Keratinocyte (primary cell): ENCODE data around the gene SP6. TPM values are rescaled to one million over a fixed set of nuclear protein-coding genes. Genes with fewer than 3 reads are reported as not detected.
A peak's percentile ranks its signal among the peaks of the same experiment; 100 is the strongest.

Experiments used
- DNase-seq: peaks from one replicate; pipeline ENCODE4 v3.0.0-alpha.2; 2011; ENCODE audit warnings: low read depth, missing footprints, low spot score
- FAIRE-seq: peaks from 2 replicates; lab custom pipeline; 2011; peaks lifted over from hg19 to GRCh38; lab: Jason Lieb, UNC
- H2AFZ ChIP-seq: 2 replicates; pipeline ENCODE4 v1.6.0; 2012; ENCODE audit warnings: low read length, control low read depth, inconsistent platforms; ENCODE audit not compliant: control insufficient read depth
- H3K27ac ChIP-seq: 2 replicates; pipeline ENCODE4 v1.5.1; 2011; ENCODE audit warnings: low read length; ENCODE audit not compliant: control insufficient read depth, insufficient read depth
- H3K27me3 ChIP-seq: 3 replicates; pipeline ENCODE4 v1.6.0; 2011; ENCODE audit warnings: low read length; ENCODE audit not compliant: control insufficient read depth, insufficient read depth; ENCODE audit errors: extremely low read depth
- H3K36me3 ChIP-seq, 2 experiments: 2 replicates in 1 of 2; 3 replicates in 1 of 2; pipeline ENCODE4 v1.5.1; 2011; ENCODE audit warnings: low read length in 2 of 2, mild to moderate bottlenecking in 1 of 2; ENCODE audit not compliant: control insufficient read depth in 2 of 2, insufficient read depth in 2 of 2; ENCODE audit errors: extremely low read depth in 1 of 2
- H3K4me1 ChIP-seq: 3 replicates; pipeline ENCODE4 v1.5.1; 2011; ENCODE audit warnings: low read length; ENCODE audit not compliant: control insufficient read depth, insufficient read depth; ENCODE audit errors: extremely low read depth
- H3K4me2 ChIP-seq: 3 replicates; pipeline ENCODE4 v1.6.0; 2011; ENCODE audit warnings: low read depth, low read length; ENCODE audit not compliant: control insufficient read depth, insufficient read depth; ENCODE audit errors: extremely low read depth
- H3K4me3 ChIP-seq, 3 experiments: fragments of 200-600 bp in 1 of 3; sonication (generic) in 1 of 3; 2 replicates in 2 of 3; 3 replicates in 1 of 3; pipeline ENCODE4 v1.5.1; 2011 to 2016; ENCODE audit warnings: low read length in 3 of 3, mild to moderate bottlenecking in 3 of 3, control low read depth in 2 of 3, inconsistent platforms in 1 of 3, low read depth in 1 of 3, mixed read lengths in 1 of 3, mixed run types in 1 of 3, moderate library complexity in 1 of 3; ENCODE audit not compliant: control insufficient read depth in 2 of 3, insufficient read depth in 2 of 3; ENCODE audit errors: extremely low read depth in 1 of 3
- H3K79me2 ChIP-seq: 2 replicates; pipeline ENCODE4 v1.6.0; 2012; ENCODE audit warnings: low read length; ENCODE audit not compliant: control insufficient read depth, insufficient read depth
- H3K9ac ChIP-seq: 3 replicates; pipeline ENCODE4 v1.6.0; 2011; ENCODE audit warnings: low read length; ENCODE audit not compliant: control insufficient read depth, insufficient read depth; ENCODE audit errors: extremely low read depth
- H3K9me1 ChIP-seq: 3 replicates; pipeline ENCODE4 v1.6.0; 2011; ENCODE audit warnings: low read length; ENCODE audit not compliant: control insufficient read depth, insufficient read depth; ENCODE audit errors: extremely low read depth
- H3K9me3 ChIP-seq: 2 replicates; pipeline ENCODE4 v1.5.1; 2012; ENCODE audit warnings: low read depth, low read length; ENCODE audit not compliant: control insufficient read depth
- H4K20me1 ChIP-seq: 3 replicates; pipeline ENCODE4 v1.6.0; 2011; ENCODE audit warnings: low read length; ENCODE audit not compliant: control insufficient read depth, insufficient read depth; ENCODE audit errors: extremely low read depth
- EZH2 ChIP-seq: IDR thresholded peaks from one replicate; pipeline ENCODE4 v1.6.1; 2012; ENCODE audit warnings: inconsistent platforms, mild to moderate bottlenecking, low read length, moderate library complexity
- dilution Hi-C: fragments of 300-500 bp; cut with MboI; formaldehyde crosslinking; loops from one replicate; pipeline ENCODE4 v1.7.0; 2020; ENCODE audit warnings: low sequenced_read_pairs; ENCODE audit not compliant: extremely low pct_ligation_motif_present
- polyA plus RNA-seq, 5 experiments: library from polyadenylated mRNA; depleted of rRNA in 3 of 5; stranded (reverse) in 3 of 5; stranded (forward) in 1 of 5; unstranded in 1 of 5; fragments of >200 nt; gene quantifications; 1 replicate in 1 of 5; 2 replicates in 3 of 5; 3 replicates in 1 of 5; pipeline versions ENCODE4 v1.2.1 to v1.2.3, GENCODE V29; 2011 to 2012; ENCODE audit warnings: missing spikeins in 2 of 5, low read depth in 1 of 5, low replicate concordance in 1 of 5
- TF ChIP-seq, protein P1 (sequence below), 3 experiments: IDR thresholded peaks in 1 of 3; conservative IDR thresholded peaks in 1 of 3; optimal IDR thresholded peaks in 1 of 3; 2 replicates in 2 of 3; 3 replicates in 1 of 3; pipeline versions ENCODE3 to v1.5.1; 2011; ENCODE audit warnings: low read length in 3 of 3, mild to moderate bottlenecking in 3 of 3, moderate library complexity in 2 of 3, control low read depth in 1 of 3, inconsistent platforms in 1 of 3; ENCODE audit not compliant: insufficient read depth in 2 of 3; ENCODE audit errors: extremely low read depth in 1 of 3

SP6 gene
- polyA plus RNA-seq, 1 donor (not counting 4 experiments of a cell fraction or from before 2014, with no cell fraction given) = 2.0 TPM

DNA sequence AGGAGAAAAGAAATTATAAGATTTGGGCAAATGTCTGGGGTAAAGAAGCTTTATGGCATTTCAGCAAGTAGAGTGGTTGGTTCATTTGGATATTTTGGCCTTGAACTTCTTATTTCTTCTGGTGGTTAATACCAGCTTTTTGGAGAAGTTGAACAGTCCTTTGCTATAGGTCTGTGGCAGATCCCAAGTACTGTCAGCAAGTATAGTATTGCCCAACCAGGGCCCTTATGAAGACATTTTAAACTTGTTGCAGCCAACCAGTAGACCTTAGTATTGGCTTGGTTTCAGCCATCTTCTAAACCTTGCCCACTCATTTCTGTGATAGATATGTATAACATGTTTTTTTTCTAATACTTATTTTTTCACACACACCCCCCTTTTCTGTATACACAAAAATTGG lies 47.3 kb upstream of the SP6 start:
- no peak overlapping the region for H3K4me2 ChIP-seq
- no peak for FAIRE-seq
- dilution Hi-C loops = no loop called here

DNA sequence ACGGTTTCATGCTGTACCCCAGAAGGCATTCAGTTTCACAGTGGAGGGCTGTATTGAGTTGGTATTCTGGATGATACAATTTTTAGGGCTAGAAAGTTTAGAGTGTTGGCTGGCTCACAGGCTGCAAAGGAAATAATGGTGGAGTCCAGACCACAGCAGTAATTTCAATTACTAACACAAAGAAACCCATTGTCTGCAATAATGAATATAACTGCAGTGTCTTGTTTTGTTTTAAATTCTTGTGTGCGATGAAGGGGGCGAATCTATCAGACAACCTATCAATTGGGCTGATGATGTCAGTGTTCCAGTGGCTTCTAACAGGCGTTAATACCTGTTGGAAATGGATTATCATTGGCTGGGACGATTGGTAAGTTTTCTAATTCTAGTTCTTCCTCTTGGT lies 46.6 kb upstream of the SP6 start:
- Histone ChIP-seq H4K20me1 (no peaks in the 10 kb centered on the region), H3K27ac (no peak overlapping the region)

More for the DNA sequence above, 47.3 kb upstream of the SP6 start:
- H4K20me1 ChIP-seq = no peaks in the 10 kb centered on the region
- no peak overlapping the region for H2AFZ ChIP-seq
- no peak overlapping the region for H3K9ac ChIP-seq
- peaks cover 9% of the 10 kb centered on the region for H3K79me2 ChIP-seq
- H3K27me3 ChIP-seq = no peaks in the 10 kb centered on the region
- DNase-seq = no peak
- peaks cover 0 to 4% of the 10 kb centered on the region in 2 experiments for H3K36me3 ChIP-seq
- peaks cover 29% of the 10 kb centered on the region for H3K4me1 ChIP-seq
- no peaks in the 10 kb centered on the region for H3K9me3 ChIP-seq
- TF ChIP-seq EZH2 = no peak
- TF ChIP-seq, protein P1, sequence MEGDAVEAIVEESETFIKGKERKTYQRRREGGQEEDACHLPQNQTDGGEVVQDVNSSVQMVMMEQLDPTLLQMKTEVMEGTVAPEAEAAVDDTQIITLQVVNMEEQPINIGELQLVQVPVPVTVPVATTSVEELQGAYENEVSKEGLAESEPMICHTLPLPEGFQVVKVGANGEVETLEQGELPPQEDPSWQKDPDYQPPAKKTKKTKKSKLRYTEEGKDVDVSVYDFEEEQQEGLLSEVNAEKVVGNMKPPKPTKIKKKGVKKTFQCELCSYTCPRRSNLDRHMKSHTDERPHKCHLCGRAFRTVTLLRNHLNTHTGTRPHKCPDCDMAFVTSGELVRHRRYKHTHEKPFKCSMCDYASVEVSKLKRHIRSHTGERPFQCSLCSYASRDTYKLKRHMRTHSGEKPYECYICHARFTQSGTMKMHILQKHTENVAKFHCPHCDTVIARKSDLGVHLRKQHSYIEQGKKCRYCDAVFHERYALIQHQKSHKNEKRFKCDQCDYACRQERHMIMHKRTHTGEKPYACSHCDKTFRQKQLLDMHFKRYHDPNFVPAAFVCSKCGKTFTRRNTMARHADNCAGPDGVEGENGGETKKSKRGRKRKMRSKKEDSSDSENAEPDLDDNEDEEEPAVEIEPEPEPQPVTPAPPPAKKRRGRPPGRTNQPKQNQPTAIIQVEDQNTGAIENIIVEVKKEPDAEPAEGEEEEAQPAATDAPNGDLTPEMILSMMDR (optimal IDR thresholded peaks at IDR 0.05 in 1 of 3, IDR thresholded peaks at IDR 0.05 in 1 of 3, conservative IDR thresholded peaks at IDR 0.05 in 1 of 3; ENCODE audit: extremely low read depth in 1 of 3, insufficient read depth in 2 of 3, low read length in 3 of 3) = no peak
- H3K27ac ChIP-seq = no peak overlapping the region
- H3K4me3 ChIP-seq = no peak overlapping the region
- H3K9me1 ChIP-seq = no peaks in the 10 kb centered on the region

More for the DNA sequence above, 46.6 kb upstream of the SP6 start:
- no peak overlapping the region for H2AFZ ChIP-seq
- TF ChIP-seq EZH2 = no peak
- TF ChIP-seq, protein P1 (optimal IDR thresholded peaks at IDR 0.05 in 1 of 3, IDR thresholded peaks at IDR 0.05 in 1 of 3, conservative IDR thresholded peaks at IDR 0.05 in 1 of 3; ENCODE audit: extremely low read depth in 1 of 3, insufficient read depth in 2 of 3, low read length in 3 of 3) = no peak
- H3K4me3 ChIP-seq = peak overlapping the region in 2 of 3 experiments; percentile 78 to 82
- no peak for FAIRE-seq
- peaks cover 29% of the 10 kb centered on the region for H3K4me1 ChIP-seq
- no peaks in the 10 kb centered on the region for H3K9me3 ChIP-seq
- peak overlapping the region; percentile 90 for H3K9ac ChIP-seq
- peaks cover 0 to 4% of the 10 kb centered on the region in 2 experiments for H3K36me3 ChIP-seq
- dilution Hi-C loops = no loop called here
- H3K4me2 ChIP-seq = peak overlapping the region; percentile 96
- DNase-seq = no peak
- H3K9me1 ChIP-seq = no peaks in the 10 kb centered on the region
- H3K27me3 ChIP-seq = no peaks in the 10 kb centered on the region
- peaks cover 9% of the 10 kb centered on the region for H3K79me2 ChIP-seq
